Gastrocnemius medialis (tissue), 4 donors: Measurements from ENCODE around the gene ANKRD11. TPM values are rescaled to one million over a fixed set of nuclear protein-coding genes. Genes with fewer than 3 reads are reported as not detected.
"Not testable (repeated sequence)": the region's sequence is repeated elsewhere in the genome, so short reads cannot be mapped to it uniquely, and the experiment has no call there.

Source experiments
- ATAC-seq, 2 donors: fragments of 150-250 bp; one replicate each; pipeline ENCODE4 v1.9.1; 2016
- DNase-seq, 2 donors: peaks; one replicate each; pipeline ENCODE4 v3.0.0-alpha.2; 2019
- H3K27ac ChIP-seq, 4 donors: fragments of 200-600 bp; sonication (generic); 1 replicate in 1 of 4; 2 replicates in 3 of 4; pipeline ENCODE4 v1.5.1; 2016 to 2018; ENCODE audit warnings: mild to moderate bottlenecking in 2 of 4, moderate library complexity in 1 of 4
- H3K27me3 ChIP-seq, 3 donors: fragments of 200-600 bp; sonication (generic) in 2 of 3; 1 replicate in 1 of 3; 2 replicates in 2 of 3; pipeline versions ENCODE4 v1.5.1 to v1.6.0; 2016 to 2019; ENCODE audit warnings: mild to moderate bottlenecking in 1 of 3, moderate library complexity in 1 of 3
- H3K36me3 ChIP-seq, 2 donors: fragments of 200-600 bp; sonication (generic) in 1 of 2; one replicate each; pipeline ENCODE4 v1.5.1; 2017 to 2018
- H3K4me1 ChIP-seq, 2 donors: fragments of 200-600 bp; sonication (generic) in 1 of 2; one replicate each; pipeline ENCODE4 v1.5.1; 2016 to 2017; ENCODE audit warnings: mild to moderate bottlenecking in 2 of 2
- H3K4me3 ChIP-seq, 4 donors: fragments of 200-600 bp; sonication (generic) in 3 of 4; 1 replicate in 1 of 4; 2 replicates in 3 of 4; pipeline ENCODE4 v1.5.1; 2016 to 2019; ENCODE audit warnings: mild to moderate bottlenecking in 2 of 4
- H3K9me3 ChIP-seq, 3 donors: fragments of 200-600 bp; sonication (generic) in 2 of 3; 1 replicate in 1 of 3; 2 replicates in 2 of 3; pipeline ENCODE4 v1.5.1; 2016 to 2019
- CTCF ChIP-seq, 5 experiments: fragments of 450-650 bp in 3 of 5; fragments of 200-600 bp in 2 of 5; sonication (generic) in 2 of 5; IDR thresholded peaks in 4 of 5; conservative IDR thresholded peaks in 1 of 5; 1 replicate in 4 of 5; 2 replicates in 1 of 5; pipeline ENCODE4 v1.5.1; 2016 to 2019; ENCODE audit warnings: antibody characterized with exemption in 5 of 5, mild to moderate bottlenecking in 3 of 5, moderate library complexity in 3 of 5
- POLR2A ChIP-seq, 2 donors: fragments of 450-650 bp; IDR thresholded peaks; one replicate each; pipeline ENCODE4 v1.6.1; 2017; ENCODE audit warnings: antibody characterized with exemption in 2 of 2, mild to moderate bottlenecking in 2 of 2, moderate library complexity in 2 of 2
- in situ Hi-C, 4 donors: fragments of 200-750 bp; cut with MboI; loops; one replicate each; pipeline versions ENCODE4 v1.15.0 to v1.8.0; 2017; ENCODE audit warnings: low sequenced_read_pairs in 4 of 4
- intact Hi-C: fragments of 100-400 bp; cut with DNase I; formaldehyde crosslinking; loops from one replicate; pipeline ENCODE4 v1.15.1; 2023; ENCODE audit warnings: low total_unique reads
- total RNA-seq, 4 donors: library from RNA; depleted of rRNA; stranded (reverse); fragments of >200 nt; gene quantifications; one replicate each; pipeline versions ENCODE4 v1.1.0 to v1.2.3, GENCODE V29; 2016

Gene ANKRD11
- total RNA-seq, 4 donors from 2014 or later, result 26.0 to 77.0 (median 55.0) TPM

- peak overlapping the region; percentile 54 to 74 (median 69) for H3K27ac ChIP-seq
- peaks cover 57 to 66% of the 10 kb centered on the region in 2 donors for H3K4me1 ChIP-seq
- in situ Hi-C loops, result no loop called here
- H3K36me3 ChIP-seq, result no peaks in the 10 kb centered on the region
- no peaks in the 10 kb centered on the region for H3K9me3 ChIP-seq
- no peaks in the 10 kb centered on the region for H3K27me3 ChIP-seq
- intact Hi-C loops, result no loop called here
- no peak overlapping the region for H3K4me3 ChIP-seq
- DNase-seq (peak; percentile 47 to 80), ATAC-seq (peak in 1 of 2 donors; percentile 67)
- no peak for TF ChIP-seq POLR2A (IDR thresholded peaks at IDR 0.05)
Measured at GRCh38 chr16:89393738-89394406, 96.5 kb downstream of the ANKRD11 start.

- peak overlapping the region in 3 of 4 donors; percentile 54 to 74 (median 66) for H3K27ac ChIP-seq
- no peaks in the 10 kb centered on the region for H3K9me3 ChIP-seq
- H3K4me1 ChIP-seq, result peaks cover 57 to 65% of the 10 kb centered on the region in 2 donors
- no peak for ATAC-seq
- TF ChIP-seq CTCF (IDR thresholded peaks at IDR 0.05 in 4 of 5, conservative IDR thresholded peaks at IDR 0.05 in 1 of 5), result no peak
- TF ChIP-seq POLR2A (IDR thresholded peaks at IDR 0.05), result no peak
- H3K27me3 ChIP-seq, result no peaks in the 10 kb centered on the region
- H3K4me3 ChIP-seq, result no peak overlapping the region
- intact Hi-C loops (no loop called here), in situ Hi-C loops (no loop called here)
- no peaks in the 10 kb centered on the region for H3K36me3 ChIP-seq
- DNase-seq, result no peak
Measured at GRCh38 chr16:89392881-89393737, 97.3 kb downstream of the ANKRD11 start.

- DNase-seq, H3K36me3 ChIP-seq, H3K27me3 ChIP-seq, H3K4me3 ChIP-seq, in situ Hi-C loops, H3K9me3 ChIP-seq, H3K27ac ChIP-seq, ATAC-seq: not testable (repeated sequence)
- intact Hi-C loops, result loop anchor here (2.0 kb wide), 1 partner anchor 15 kb away; no protein-coding TSS in a partner anchor
- H3K4me1 ChIP-seq, result peaks cover 57 to 71% of the 10 kb centered on the region in 2 donors
Measured at GRCh38 chr16:89390224-89390583, 100.2 kb downstream of the ANKRD11 start.

GRCh38 chr16:89389504-89390223 is 100.7 kb downstream of the ANKRD11 start:
- H3K27me3 ChIP-seq, H3K4me3 ChIP-seq, DNase-seq, H3K27ac ChIP-seq, in situ Hi-C loops, ATAC-seq, H3K9me3 ChIP-seq, H3K36me3 ChIP-seq: not testable (repeated sequence)
- peaks cover 52 to 67% of the 10 kb centered on the region in 2 donors for H3K4me1 ChIP-seq
- intact Hi-C loops, result loop anchor here (2.0 kb wide), 1 partner anchor 15 kb away; no protein-coding TSS in a partner anchor

GRCh38 chr16:89388536-89388935 is 101.8 kb downstream of the ANKRD11 start:
- no peak overlapping the region for H3K4me3 ChIP-seq
- in situ Hi-C loops, result no loop called here

More at GRCh38 chr16:89388536-89388935, 101.8 kb downstream of the ANKRD11 start:
- no peaks in the 10 kb centered on the region for H3K9me3 ChIP-seq
- TF ChIP-seq POLR2A (IDR thresholded peaks at IDR 0.05), result no peak
- no peak for TF ChIP-seq CTCF (IDR thresholded peaks at IDR 0.05 in 4 of 5, conservative IDR thresholded peaks at IDR 0.05 in 1 of 5)
- intact Hi-C loops, result no loop called here
- no peak overlapping the region for H3K27ac ChIP-seq
- H3K27me3 ChIP-seq, result no peaks in the 10 kb centered on the region
- H3K4me1 ChIP-seq, result peaks cover 47 to 63% of the 10 kb centered on the region in 2 donors
- ATAC-seq (no peak), DNase-seq (no peak)
- H3K36me3 ChIP-seq, result no peaks in the 10 kb centered on the region
